Astrocyte (in vitro differentiated cells and primary cell): ENCODE data around the gene TAGLN2.

ENCODE experiments used
- CTCF ChIP-seq: IDR thresholded peaks from 2 replicates; pipeline ENCODE4 v1.5.1; 2011; ENCODE audit warnings: low read depth, mild to moderate bottlenecking, inconsistent platforms, low read length, moderate library complexity; ENCODE audit not compliant: insufficient read depth
- EZH2 ChIP-seq: IDR thresholded peaks from 2 replicates; pipeline ENCODE4 v1.6.1; 2012; ENCODE audit warnings: mild to moderate bottlenecking, low read length, inconsistent platforms; ENCODE audit not compliant: insufficient read depth

GRCh38 chr1:159883134-159883533, 42.2 kb downstream of the TAGLN2 start:
- no peak for TF ChIP-seq CTCF
- TF ChIP-seq EZH2: no peak
